H1 (cell line): Measurements from ENCODE around the gene RRP7A. TPM values are rescaled to one million over a fixed set of nuclear protein-coding genes. Genes with fewer than 3 reads are reported as not detected.

Source experiments
- CTCF ChIA-PET: fragments of 300-600 bp; sonication (Branson Sonifier 250); formaldehyde crosslinking; loops from one replicate; lab custom pipeline; 2021; ENCODE audit not compliant: partially characterized antibody; lab: Charles Lee
- POLR2A ChIA-PET: fragments of 300-600 bp; sonication (Branson Sonifier 250); formaldehyde crosslinking; loops from one replicate; lab custom pipeline; 2021; ENCODE audit warnings: inconsistent platforms; ENCODE audit not compliant: partially characterized antibody; lab: Charles Lee
- DNase-seq, 2 experiments: peaks; one replicate each; pipeline versions ENCODE4 v3.0.0 to v3.0.0-alpha.2; 2010 to 2022; ENCODE audit warnings: low spot score in 2 of 2, low read depth in 1 of 2, mixed read lengths in 1 of 2
- FAIRE-seq: peaks from 2 replicates; lab custom pipeline; 2011; peaks lifted over from hg19 to GRCh38; lab: Jason Lieb, UNC
- H2AFZ ChIP-seq: 2 replicates; pipeline ENCODE4 v1.8.1; 2012; ENCODE audit warnings: low read length, inconsistent platforms
- H2AK5ac ChIP-seq: 2 replicates; pipeline ENCODE4 v1.6.1; 2013; ENCODE audit warnings: low read depth, low read length
- H2BK120ac ChIP-seq: replicated peaks from 2 replicates; pipeline ENCODE3; 2013; ENCODE audit warnings: low read depth, low read length, inconsistent platforms
- H2BK12ac ChIP-seq: 2 replicates; pipeline ENCODE4 v1.6.1; 2013; ENCODE audit warnings: low read depth, low read length
- H2BK15ac ChIP-seq: 2 replicates; pipeline ENCODE4 v1.6.1; 2013; ENCODE audit warnings: low read length
- H2BK20ac ChIP-seq: 2 replicates; pipeline ENCODE4 v1.6.1; 2013; ENCODE audit warnings: low read length
- H2BK5ac ChIP-seq: 2 replicates; pipeline ENCODE4 v1.6.1; 2013; ENCODE audit warnings: low read depth, low read length
- H3K14ac ChIP-seq: 2 replicates; pipeline ENCODE4 v1.6.1; 2013; ENCODE audit warnings: inconsistent platforms; ENCODE audit not compliant: insufficient read length
- H3K18ac ChIP-seq: 2 replicates; pipeline ENCODE4 v1.6.1; 2013; ENCODE audit warnings: low read length; ENCODE audit errors: extremely low read depth
- H3K23ac ChIP-seq: 2 replicates; pipeline ENCODE4 v1.6.1; 2013; ENCODE audit warnings: inconsistent platforms; ENCODE audit not compliant: insufficient read length
- H3K23me2 ChIP-seq: 2 replicates; pipeline ENCODE4 v1.6.1; 2013; ENCODE audit warnings: low read depth, low read length
- H3K27ac ChIP-seq: 2 replicates; pipeline ENCODE4 v1.6.1; 2011; ENCODE audit warnings: low read depth, low read length, inconsistent platforms
- H3K27me3 ChIP-seq, 4 experiments: replicated peaks in 1 of 4; 1 replicate in 1 of 4; 2 replicates in 3 of 4; pipeline versions ENCODE4 v1.6.1 to v1.8.1; 2011 to 2013; ENCODE audit warnings: low read length in 3 of 4, mild to moderate bottlenecking in 3 of 4, inconsistent platforms in 2 of 4, mixed read lengths in 2 of 4, moderate library complexity in 1 of 4; ENCODE audit not compliant: control insufficient read depth in 3 of 4, insufficient read depth in 3 of 4; ENCODE audit errors: extremely low read depth in 1 of 4
- H3K36me3 ChIP-seq, 4 experiments: 2 replicates each; pipeline versions ENCODE4 v1.6.1 to v1.8.1; 2011 to 2013; ENCODE audit warnings: mild to moderate bottlenecking in 4 of 4, low read length in 3 of 4, moderate library complexity in 2 of 4, control low read depth in 1 of 4, inconsistent platforms in 1 of 4; ENCODE audit not compliant: insufficient read depth in 4 of 4, control insufficient read depth in 2 of 4
- H3K4ac ChIP-seq: replicated peaks from 2 replicates; pipeline ENCODE3; 2013; ENCODE audit warnings: low read length, low read depth, mixed read lengths, inconsistent platforms; ENCODE audit not compliant: insufficient read length
- H3K4me1 ChIP-seq, 4 experiments: replicated peaks in 1 of 4; 1 replicate in 1 of 4; 2 replicates in 3 of 4; pipeline versions ENCODE4 v1.6.1 to v1.8.1; 2011 to 2013; ENCODE audit warnings: low read length in 3 of 4, inconsistent platforms in 2 of 4, mixed read lengths in 1 of 4; ENCODE audit not compliant: insufficient read depth in 4 of 4, control insufficient read depth in 3 of 4
- H3K4me2 ChIP-seq, 2 experiments: 2 replicates each; pipeline versions ENCODE4 v1.6.1 to v1.8.1; 2011 to 2013; ENCODE audit warnings: low read depth in 2 of 2, low read length in 2 of 2, control low read depth in 1 of 2, inconsistent platforms in 1 of 2, mild to moderate bottlenecking in 1 of 2; ENCODE audit not compliant: insufficient read depth in 1 of 2
- H3K4me3 ChIP-seq, 4 experiments: fragments of 200-600, 300-600 bp in 1 of 4; sonication (generic), shearing (Covaris generic), sonication (Bioruptor Twin) in 1 of 4; 2 replicates each; pipeline versions ENCODE4 v1.5.1 to v1.8.1; 2011 to 2016; ENCODE audit warnings: low read length in 4 of 4, low read depth in 3 of 4, control low read depth in 2 of 4, inconsistent platforms in 2 of 4, mild to moderate bottlenecking in 2 of 4, mixed read lengths in 1 of 4, moderate library complexity in 1 of 4; ENCODE audit not compliant: insufficient read depth in 2 of 4; ENCODE audit errors: extremely low read depth in 1 of 4
- H3K56ac ChIP-seq: replicated peaks from 2 replicates; pipeline ENCODE3; 2013; ENCODE audit warnings: low read depth, mild to moderate bottlenecking, mixed read lengths, low read length, inconsistent platforms; ENCODE audit not compliant: insufficient read length
- H3K79me1 ChIP-seq: 2 replicates; pipeline ENCODE4 v1.6.1; 2013; ENCODE audit warnings: low read depth, low read length, control low read depth
- H3K79me2 ChIP-seq, 2 experiments: 2 replicates each; pipeline versions ENCODE4 v1.6.1 to v1.8.1; 2012 to 2013; ENCODE audit warnings: low read length in 2 of 2, mild to moderate bottlenecking in 2 of 2, inconsistent platforms in 1 of 2; ENCODE audit not compliant: insufficient read depth in 2 of 2, control insufficient read depth in 1 of 2
- H3K9ac ChIP-seq, 4 experiments: replicated peaks in 1 of 4; 1 replicate in 1 of 4; 2 replicates in 3 of 4; pipeline versions ENCODE4 v1.6.1 to v1.8.1; 2011 to 2013; ENCODE audit warnings: low read depth in 3 of 4, low read length in 3 of 4, control low read depth in 2 of 4, mild to moderate bottlenecking in 2 of 4, moderate library complexity in 2 of 4, inconsistent platforms in 1 of 4; ENCODE audit errors: extremely low read depth in 1 of 4
- H3K9me3 ChIP-seq, 2 experiments: 2 replicates each; pipeline versions ENCODE4 v1.6.1 to v1.8.1; 2012 to 2013; ENCODE audit warnings: mild to moderate bottlenecking in 2 of 2, moderate library complexity in 2 of 2, control low read depth in 1 of 2, inconsistent platforms in 1 of 2, low read depth in 1 of 2, low read length in 1 of 2, mixed read lengths in 1 of 2; ENCODE audit not compliant: insufficient read depth in 2 of 2
- H4K20me1 ChIP-seq, 2 experiments: replicated peaks in 1 of 2; 2 replicates each; pipeline versions ENCODE3 to v1.8.1; 2011 to 2013; ENCODE audit warnings: inconsistent platforms in 2 of 2, low read length in 2 of 2, mild to moderate bottlenecking in 1 of 2; ENCODE audit not compliant: insufficient read depth in 2 of 2, control insufficient read depth in 1 of 2
- H4K5ac ChIP-seq: 2 replicates; pipeline ENCODE4 v1.6.1; 2013; ENCODE audit warnings: low read length, low read depth, mixed read lengths, inconsistent platforms; ENCODE audit not compliant: insufficient read length
- H4K8ac ChIP-seq: 2 replicates; pipeline ENCODE4 v1.8.0; 2013; ENCODE audit warnings: mild to moderate bottlenecking, moderate library complexity, low read length, inconsistent platforms; ENCODE audit not compliant: insufficient read depth; ENCODE audit errors: extremely low read depth
- H4K91ac ChIP-seq: replicated peaks from 2 replicates; pipeline ENCODE3; 2013; ENCODE audit warnings: low read length, mixed read lengths, inconsistent platforms; ENCODE audit not compliant: insufficient read length
- CHD2 ChIP-seq: IDR thresholded peaks from 2 replicates; pipeline ENCODE4 v1.6.1; 2012; ENCODE audit warnings: low read length, improper control_type of control experiment
- RAD21 ChIP-seq, 2 experiments: IDR thresholded peaks in 1 of 2; conservative IDR thresholded peaks in 1 of 2; 2 replicates each; pipeline ENCODE4 v1.6.1; 2011; ENCODE audit warnings: low read depth in 2 of 2, low read length in 2 of 2, improper control_type of control experiment in 1 of 2, inconsistent platforms in 1 of 2, mild to moderate bottlenecking in 1 of 2, moderate library complexity in 1 of 2
- WGBS, 2 experiments: shearing (Covaris generic) in 1 of 2; methylation state at CpG; one replicate each; pipeline versions ENCODE4 v1.1.6 to v1.1.7; 2013 to 2015; ENCODE audit warnings: low lambda C conversion rate in 2 of 2, mixed read lengths in 2 of 2, inconsistent platforms in 1 of 2, low coverage in 1 of 2, missing lambda C conversion rate in 1 of 2; ENCODE audit not compliant: insufficient replicate concordance in 2 of 2, insufficient coverage in 1 of 2, insufficient read length in 1 of 2; ENCODE audit errors: extremely low coverage in 1 of 2, missing lambda C conversion rate in 1 of 2; 5-methylcytosine and 5-hydroxymethylcytosine counted together
- polyA plus RNA-seq, 7 experiments: library from polyadenylated mRNA; depleted of rRNA in 3 of 7; stranded (reverse) in 5 of 7; unstranded in 2 of 7; fragments of >200 nt in 5 of 7; fragments of 200-250 nt in 2 of 7; gene quantifications; 1 replicate in 5 of 7; 2 replicates in 1 of 7; 4 replicates in 1 of 7; pipeline versions ENCODE4 v1.2.1 to v1.2.3, GENCODE V29; 2011 to 2013; ENCODE audit warnings: missing spikeins in 2 of 7, mixed read lengths in 2 of 7
- total RNA-seq: library from RNA; stranded (reverse); fragmentation: NEBNext Ultra II Directional; extraction: Animal tissue kit (Norgen Biotek cat#: 25700); gene quantifications from 2 replicates; pipeline ENCODE4 v1.2.1, GENCODE V29; 2021

The RRP7A gene
- total and polyA plus RNA-seq, 2 of the 8 experiments (the other 6 are each of a cell fraction or from before 2014, with no cell fraction given) = 18.4 to 49.0 TPM

- Histone ChIP-seq H4K5ac (no peak overlapping the region), H2AFZ (no peak overlapping the region), H3K4me2 (no peak overlapping the region), H3K23me2 (no peaks in the 10 kb centered on the region), H3K56ac (no peak overlapping the region), H3K27me3 (no peaks in the 10 kb centered on the region; a peak in 2 of 7 replicates), H3K27ac (no peak overlapping the region), H4K91ac (no peak overlapping the region), H3K9ac (no peak overlapping the region), H3K36me3 (no peaks in the 10 kb centered on the region), H2BK15ac (no peak overlapping the region), H2AK5ac (no peak overlapping the region), H2BK12ac (no peak overlapping the region), H4K8ac (no peak overlapping the region), H3K4me1 (peaks cover 4 to 13% (median 8%) of the 10 kb centered on the region in 4 experiments; a peak in 6 of 7 replicates), H3K79me1 (no peaks in the 10 kb centered on the region), H3K14ac (no peak overlapping the region), H2BK120ac (no peak overlapping the region), H3K23ac (no peak overlapping the region), H3K9me3 (no peaks in the 10 kb centered on the region), H4K20me1 (no peaks in the 10 kb centered on the region), H3K79me2 (no peaks in the 10 kb centered on the region), H3K4me3 (no peak overlapping the region), H3K18ac (no peak overlapping the region), H2BK5ac (no peak overlapping the region), H3K4ac (no peak overlapping the region), H2BK20ac (0 out of 2 replicates have a peak overlapping the region, but pooled peaks have one; percentile 48)
- POLR2A ChIA-PET = no interaction called here
- TF ChIP-seq RAD21 (IDR thresholded peaks at IDR 0.05 in 1 of 2, conservative IDR thresholded peaks at IDR 0.05 in 1 of 2; ENCODE audit: low read depth in 2 of 2, low read length in 2 of 2) (peak in 1 of 2 experiments; percentile 12; a peak in 1 of 4 replicates), CHD2 (no peak)
- no peak for DNase-seq
- 64% methylated on average over 1 of the region's 1 CpG; no CpG with 5 or more reads in 1 of the 2 experiments for WGBS, 2 experiments
- no peak for FAIRE-seq
- CTCF ChIA-PET = interaction anchor here (0.7 to 2.3 kb wide), 4 partner anchors 11 to 410 kb away, joined by 3 to 12 read pairs (median 10); no protein-coding TSS in a partner anchor
Observed at GRCh38 chr22:42462016-42462415, 57.6 kb downstream of the RRP7A start.
